Fibroblast of lung (primary cell): ENCODE measurements around the gene CLSTN2. TPM values are rescaled to one million over a fixed set of nuclear protein-coding genes. Genes with fewer than 3 reads are reported as not detected.

Experiments
- DNase-seq, 2 donors: peaks; one replicate each; pipeline versions ENCODE4 v3.0.0 to v3.0.0-alpha.2; 2010; ENCODE audit warnings: low read depth in 2 of 2
- H2AFZ ChIP-seq: 2 replicates; pipeline ENCODE4 v1.5.1; 2012; ENCODE audit warnings: low read length, control low read depth, inconsistent platforms
- H3K27ac ChIP-seq: 2 replicates; pipeline ENCODE4 v1.5.1; 2011; ENCODE audit warnings: low read length, control low read depth; ENCODE audit not compliant: insufficient read depth
- H3K27me3 ChIP-seq: 2 replicates; pipeline ENCODE4 v1.5.1; 2011; ENCODE audit warnings: mild to moderate bottlenecking, low read length; ENCODE audit not compliant: control insufficient read depth, insufficient read depth
- H3K36me3 ChIP-seq: 2 replicates; pipeline ENCODE4 v1.5.1; 2011; ENCODE audit warnings: low read length; ENCODE audit not compliant: control insufficient read depth, insufficient read depth
- H3K4me1 ChIP-seq: 2 replicates; pipeline ENCODE4 v1.5.1; 2011; ENCODE audit warnings: low read length; ENCODE audit not compliant: control insufficient read depth, insufficient read depth; ENCODE audit errors: extremely low read depth
- H3K4me2 ChIP-seq: 2 replicates; pipeline ENCODE4 v1.5.1; 2011; ENCODE audit warnings: low read length, control low read depth; ENCODE audit not compliant: insufficient read depth; ENCODE audit errors: extremely low read depth
- H3K4me3 ChIP-seq, 4 experiments: fragments of 200-600 bp in 1 of 4; sonication (generic) in 1 of 4; replicated peaks in 1 of 4; 2 replicates each; pipeline ENCODE4 v1.5.1; 2011 to 2016; ENCODE audit warnings: low read length in 4 of 4, low read depth in 3 of 4, mild to moderate bottlenecking in 3 of 4, control low read depth in 2 of 4, inconsistent platforms in 1 of 4, mixed read lengths in 1 of 4; ENCODE audit not compliant: insufficient read depth in 1 of 4; ENCODE audit errors: control extremely low read depth in 1 of 4
- H3K79me2 ChIP-seq: 2 replicates; pipeline ENCODE4 v1.5.1; 2012; ENCODE audit warnings: mild to moderate bottlenecking, low read length, inconsistent platforms; ENCODE audit not compliant: control insufficient read depth, insufficient read depth
- H3K9ac ChIP-seq: 2 replicates; pipeline ENCODE4 v1.5.1; 2011; ENCODE audit warnings: mild to moderate bottlenecking, low read length, control low read depth; ENCODE audit not compliant: insufficient read depth
- H3K9me3 ChIP-seq: 2 replicates; pipeline ENCODE4 v1.5.1; 2012; ENCODE audit warnings: low read depth, low read length; ENCODE audit not compliant: control insufficient read depth, insufficient read depth
- H4K20me1 ChIP-seq: 2 replicates; pipeline ENCODE4 v1.5.1; 2011; ENCODE audit warnings: low read length; ENCODE audit not compliant: control insufficient read depth, insufficient read depth; ENCODE audit errors: extremely low read depth
- CTCF ChIP-seq, 2 donors: IDR thresholded peaks in 1 of 2; conservative IDR thresholded peaks in 1 of 2; 1 replicate in 1 of 2; 2 replicates in 1 of 2; pipeline ENCODE4 v1.5.1; 2011 to 2012; ENCODE audit warnings: low read length in 2 of 2, control low read depth in 1 of 2, inconsistent platforms in 1 of 2, low read depth in 1 of 2, mild to moderate bottlenecking in 1 of 2
- EZH2 ChIP-seq: IDR thresholded peaks from 2 replicates; pipeline ENCODE4 v1.5.1; 2012; ENCODE audit warnings: low read length, control low read depth, mild to moderate bottlenecking; ENCODE audit errors: missing control alignments
- polyA plus RNA-seq, 2 donors: library from polyadenylated mRNA; depleted of rRNA in 1 of 2; stranded (reverse) in 1 of 2; unstranded in 1 of 2; fragments of >200 nt; gene quantifications; 2 replicates each; pipeline ENCODE4 v1.2.1, GENCODE V29; 2011 to 2012; ENCODE audit warnings: missing spikeins in 1 of 2
- total RNA-seq: library from RNA; depleted of rRNA; stranded (reverse); fragments of >200 nt; gene quantifications from 2 replicates; pipeline ENCODE4 v1.2.1, GENCODE V29; 2014

The CLSTN2 gene
- total and polyA plus RNA-seq, 2 donors (not counting 1 experiment from before 2014, with no cell fraction given), result under 0.01 to 1.3 TPM

GRCh38 chr3:140078940-140079339 is 144.0 kb downstream of the CLSTN2 start:
- H3K27ac ChIP-seq, result no peak overlapping the region
- no peak for TF ChIP-seq CTCF (conservative IDR thresholded peaks at IDR 0.05 in 1 of 2, IDR thresholded peaks at IDR 0.05 in 1 of 2; ENCODE audit: low read depth in 1 of 2, low read length in 2 of 2)
- TF ChIP-seq EZH2, result no peak
- H3K4me3 ChIP-seq, result no peak overlapping the region
- H3K4me2 ChIP-seq, result no peak overlapping the region
- no peak overlapping the region for H2AFZ ChIP-seq
- no peaks in the 10 kb centered on the region for H3K9me3 ChIP-seq
- no peak overlapping the region for H3K9ac ChIP-seq
- H3K27me3 ChIP-seq, result no peaks in the 10 kb centered on the region
- DNase-seq, result peak in 1 of 2 donors; percentile 20
- no peaks in the 10 kb centered on the region for H3K79me2 ChIP-seq
- no peaks in the 10 kb centered on the region for H3K4me1 ChIP-seq
- no peaks in the 10 kb centered on the region for H3K36me3 ChIP-seq
- no peaks in the 10 kb centered on the region for H4K20me1 ChIP-seq

GRCh38 chr3:140081887-140082286 is 146.9 kb downstream of the CLSTN2 start:
- no peak overlapping the region for H3K9ac ChIP-seq
- H4K20me1 ChIP-seq, result no peaks in the 10 kb centered on the region
- no peaks in the 10 kb centered on the region for H3K36me3 ChIP-seq
- no peak overlapping the region for H3K4me3 ChIP-seq
- no peaks in the 10 kb centered on the region for H3K27me3 ChIP-seq
- DNase-seq, result no peak
- H3K79me2 ChIP-seq, result no peaks in the 10 kb centered on the region
- no peak overlapping the region for H2AFZ ChIP-seq
- H3K9me3 ChIP-seq, result no peaks in the 10 kb centered on the region
- TF ChIP-seq EZH2 (no peak), CTCF (conservative IDR thresholded peaks at IDR 0.05 in 1 of 2, IDR thresholded peaks at IDR 0.05 in 1 of 2; ENCODE audit: low read depth in 1 of 2, low read length in 2 of 2) (no peak)
- no peaks in the 10 kb centered on the region for H3K4me1 ChIP-seq
- H3K4me2 ChIP-seq, result no peak overlapping the region
- no peak overlapping the region for H3K27ac ChIP-seq

- DNase-seq, result no peak
- H4K20me1 ChIP-seq, result no peaks in the 10 kb centered on the region
- H3K79me2 ChIP-seq, result no peaks in the 10 kb centered on the region
- H3K27me3 ChIP-seq, result no peaks in the 10 kb centered on the region
- H3K9ac ChIP-seq, result no peak overlapping the region
- no peaks in the 10 kb centered on the region for H3K36me3 ChIP-seq
- H3K9me3 ChIP-seq, result no peaks in the 10 kb centered on the region
- no peaks in the 10 kb centered on the region for H3K4me1 ChIP-seq
- no peak overlapping the region for H3K4me3 ChIP-seq
- no peak overlapping the region for H2AFZ ChIP-seq
- TF ChIP-seq CTCF (conservative IDR thresholded peaks at IDR 0.05 in 1 of 2, IDR thresholded peaks at IDR 0.05 in 1 of 2; ENCODE audit: low read depth in 1 of 2, low read length in 2 of 2) (no peak), EZH2 (no peak)
- no peak overlapping the region for H3K4me2 ChIP-seq
- no peak overlapping the region for H3K27ac ChIP-seq
Observed at GRCh38 chr3:140085001-140085400, 150.0 kb downstream of the CLSTN2 start.
